Gastrocnemius medialis (tissue), 4 donors: ENCODE data around the gene MED25. TPM values are rescaled to one million over a fixed set of nuclear protein-coding genes. Genes with fewer than 3 reads are reported as not detected.

ENCODE experiments used
- ATAC-seq, 2 donors: fragments of 150-250 bp; one replicate each; pipeline ENCODE4 v1.9.1; 2016
- DNase-seq, 2 donors: peaks; one replicate each; pipeline ENCODE4 v3.0.0-alpha.2; 2019
- H3K27ac ChIP-seq, 4 donors: fragments of 200-600 bp; sonication (generic); 1 replicate in 1 of 4; 2 replicates in 3 of 4; pipeline ENCODE4 v1.5.1; 2016 to 2018; ENCODE audit warnings: mild to moderate bottlenecking in 2 of 4, moderate library complexity in 1 of 4
- H3K27me3 ChIP-seq, 3 donors: fragments of 200-600 bp; sonication (generic) in 2 of 3; 1 replicate in 1 of 3; 2 replicates in 2 of 3; pipeline versions ENCODE4 v1.5.1 to v1.6.0; 2016 to 2019; ENCODE audit warnings: mild to moderate bottlenecking in 1 of 3, moderate library complexity in 1 of 3
- H3K36me3 ChIP-seq, 2 donors: fragments of 200-600 bp; sonication (generic) in 1 of 2; one replicate each; pipeline ENCODE4 v1.5.1; 2017 to 2018
- H3K4me1 ChIP-seq, 2 donors: fragments of 200-600 bp; sonication (generic) in 1 of 2; one replicate each; pipeline ENCODE4 v1.5.1; 2016 to 2017; ENCODE audit warnings: mild to moderate bottlenecking in 2 of 2
- H3K4me3 ChIP-seq, 4 donors: fragments of 200-600 bp; sonication (generic) in 3 of 4; 1 replicate in 1 of 4; 2 replicates in 3 of 4; pipeline ENCODE4 v1.5.1; 2016 to 2019; ENCODE audit warnings: mild to moderate bottlenecking in 2 of 4
- H3K9me3 ChIP-seq, 3 donors: fragments of 200-600 bp; sonication (generic) in 2 of 3; 1 replicate in 1 of 3; 2 replicates in 2 of 3; pipeline ENCODE4 v1.5.1; 2016 to 2019
- CTCF ChIP-seq, 5 experiments: fragments of 450-650 bp in 3 of 5; fragments of 200-600 bp in 2 of 5; sonication (generic) in 2 of 5; IDR thresholded peaks in 4 of 5; conservative IDR thresholded peaks in 1 of 5; 1 replicate in 4 of 5; 2 replicates in 1 of 5; pipeline ENCODE4 v1.5.1; 2016 to 2019; ENCODE audit warnings: antibody characterized with exemption in 5 of 5, mild to moderate bottlenecking in 3 of 5, moderate library complexity in 3 of 5
- POLR2A ChIP-seq, 2 donors: fragments of 450-650 bp; IDR thresholded peaks; one replicate each; pipeline ENCODE4 v1.6.1; 2017; ENCODE audit warnings: antibody characterized with exemption in 2 of 2, mild to moderate bottlenecking in 2 of 2, moderate library complexity in 2 of 2
- in situ Hi-C, 4 donors: fragments of 200-750 bp; cut with MboI; loops; one replicate each; pipeline versions ENCODE4 v1.15.0 to v1.8.0; 2017; ENCODE audit warnings: low sequenced_read_pairs in 4 of 4
- intact Hi-C: fragments of 100-400 bp; cut with DNase I; formaldehyde crosslinking; loops from one replicate; pipeline ENCODE4 v1.15.1; 2023; ENCODE audit warnings: low total_unique reads
- total RNA-seq, 4 donors: library from RNA; depleted of rRNA; stranded (reverse); fragments of >200 nt; gene quantifications; one replicate each; pipeline versions ENCODE4 v1.1.0 to v1.2.3, GENCODE V29; 2016

MED25 gene
- total RNA-seq, 4 donors from 2014 or later = 46.6 to 105 (median 78.7) TPM

GRCh38 chr19:49786376-49786820, 31.7 kb upstream of the MED25 start:
- no peak overlapping the region for H3K27ac ChIP-seq
- DNase-seq (no peak), ATAC-seq (peak in 1 of 2 donors; percentile 36)
- in situ Hi-C loops = no loop called here
- peaks cover 0 to 45% of the 10 kb centered on the region in 2 donors for H3K36me3 ChIP-seq
- H3K27me3 ChIP-seq = no peaks in the 10 kb centered on the region
- H3K4me3 ChIP-seq = no peak overlapping the region
- intact Hi-C loops = no loop called here
- H3K4me1 ChIP-seq = no peaks in the 10 kb centered on the region
- TF ChIP-seq POLR2A (IDR thresholded peaks at IDR 0.05) (no peak), CTCF (IDR thresholded peaks at IDR 0.05 in 4 of 5, conservative IDR thresholded peaks at IDR 0.05 in 1 of 5) (no peak)
- H3K9me3 ChIP-seq = no peaks in the 10 kb centered on the region

- H3K27me3 ChIP-seq = no peaks in the 10 kb centered on the region
- ATAC-seq = no peak
- in situ Hi-C loops = no loop called here
- H3K9me3 ChIP-seq = no peaks in the 10 kb centered on the region
- H3K4me1 ChIP-seq = no peaks in the 10 kb centered on the region
- H3K36me3 ChIP-seq = peaks cover 0 to 45% of the 10 kb centered on the region in 2 donors
- no peak for TF ChIP-seq POLR2A (IDR thresholded peaks at IDR 0.05)
- no peak for TF ChIP-seq CTCF (IDR thresholded peaks at IDR 0.05 in 4 of 5, conservative IDR thresholded peaks at IDR 0.05 in 1 of 5)
- H3K27ac ChIP-seq = no peak overlapping the region
- intact Hi-C loops = no loop called here
- H3K4me3 ChIP-seq = no peak overlapping the region
- no peak for DNase-seq
Observed at GRCh38 chr19:49787746-49788145, 30.3 kb upstream of the MED25 start.

- intact Hi-C loops (no loop called here), in situ Hi-C loops (no loop called here)
- Histone ChIP-seq H3K27ac (no peak overlapping the region), H3K9me3 (no peaks in the 10 kb centered on the region), H3K4me1 (no peaks in the 10 kb centered on the region), H3K4me3 (no peak overlapping the region), H3K36me3 (peaks cover 0 to 43% of the 10 kb centered on the region in 2 donors), H3K27me3 (no peaks in the 10 kb centered on the region)
- TF ChIP-seq POLR2A (IDR thresholded peaks at IDR 0.05) = no peak
- no peak for TF ChIP-seq CTCF (IDR thresholded peaks at IDR 0.05 in 4 of 5, conservative IDR thresholded peaks at IDR 0.05 in 1 of 5)
- DNase-seq (no peak), ATAC-seq (no peak)
Observed at GRCh38 chr19:49788857-49789256, 29.2 kb upstream of the MED25 start.

- no peak for ATAC-seq
- Histone ChIP-seq H3K36me3 (peaks cover 0 to 44% of the 10 kb centered on the region in 2 donors), H3K4me1 (no peaks in the 10 kb centered on the region), H3K4me3 (no peak overlapping the region), H3K27me3 (no peaks in the 10 kb centered on the region), H3K9me3 (no peaks in the 10 kb centered on the region), H3K27ac (no peak overlapping the region)
- TF ChIP-seq CTCF (IDR thresholded peaks at IDR 0.05 in 4 of 5, conservative IDR thresholded peaks at IDR 0.05 in 1 of 5) = no peak
- TF ChIP-seq POLR2A (IDR thresholded peaks at IDR 0.05) = no peak
- in situ Hi-C loops (no loop called here), intact Hi-C loops (no loop called here)
- no peak for DNase-seq
Observed at GRCh38 chr19:49790866-49791265, 27.2 kb upstream of the MED25 start.
